Kidney (tissue), 14 donors: ENCODE results near the gene CPED1. TPM values are rescaled to one million over a fixed set of nuclear protein-coding genes. Genes with fewer than 3 reads are reported as not detected.

Source experiments
- DNase-seq, 5 donors: peaks; one replicate each; pipeline ENCODE4 v3.0.0-alpha.2; 2013 to 2020
- FAIRE-seq: peaks from 2 replicates; lab custom pipeline; 2012; peaks lifted over from hg19 to GRCh38; lab: Jason Lieb, UNC
- H3K27ac ChIP-seq, 2 donors: one replicate each; pipeline ENCODE4 v1.7.0; 2013; ENCODE audit warnings: low read depth in 2 of 2, low read length in 2 of 2, inconsistent platforms in 1 of 2
- H3K27me3 ChIP-seq: one replicate; pipeline ENCODE4 v1.7.1; 2013; ENCODE audit warnings: low read length, inconsistent platforms; ENCODE audit not compliant: control insufficient read depth, insufficient read depth
- H3K36me3 ChIP-seq, 3 donors: one replicate each; pipeline versions ENCODE4 v1.7.0 to v1.7.1; 2013; ENCODE audit warnings: low read length in 3 of 3, control low read depth in 1 of 3, inconsistent platforms in 1 of 3; ENCODE audit not compliant: insufficient read depth in 3 of 3, control insufficient read depth in 2 of 3
- H3K4me1 ChIP-seq, 3 donors: one replicate each; pipeline versions ENCODE4 v1.7.0 to v1.7.1; 2013; ENCODE audit warnings: low read length in 3 of 3, inconsistent platforms in 1 of 3, low read depth in 1 of 3; ENCODE audit not compliant: control insufficient read depth in 2 of 3, insufficient read depth in 2 of 3
- H3K4me3 ChIP-seq, 3 donors: one replicate each; pipeline versions ENCODE4 v1.7.0 to v1.8.1; 2013; ENCODE audit warnings: low read length in 3 of 3, control low read depth in 1 of 3, inconsistent platforms in 1 of 3
- H3K9ac ChIP-seq, 3 donors: one replicate each; pipeline versions ENCODE4 v1.7.0 to v1.7.1; 2013; ENCODE audit warnings: low read length in 3 of 3, control low read depth in 1 of 3, inconsistent platforms in 1 of 3
- H3K9me3 ChIP-seq, 3 donors: one replicate each; pipeline versions ENCODE4 v1.7.0 to v1.7.1; 2013; ENCODE audit warnings: low read length in 3 of 3, control low read depth in 1 of 3, inconsistent platforms in 1 of 3; ENCODE audit not compliant: control insufficient read depth in 2 of 3, insufficient read depth in 1 of 3
- CTCF ChIP-seq: IDR thresholded peaks from 3 replicates; pipeline ENCODE4 v1.5.1; 2012; ENCODE audit warnings: mild to moderate bottlenecking, moderate library complexity, borderline replicate concordance; ENCODE audit not compliant: insufficient read depth; ENCODE audit errors: extremely low read depth
- intact Hi-C: fragments of 100-400 bp; cut with DNase I; formaldehyde crosslinking; loops from one replicate; pipeline ENCODE4 v1.11.1; 2022
- polyA plus RNA-seq: library from polyadenylated mRNA; stranded (reverse); fragments of 350-450 nt; fragmentation: Illumina TruSeq; extraction: RNeasy Lipid Tissue Mini Kit (QIAGEN cat#74804); gene quantifications from one replicate; pipeline ENCODE4 v1.2.3, GENCODE V29; 2014; ENCODE audit warnings: low read depth, low replicate concordance; ENCODE audit not compliant: insufficient read depth
- total RNA-seq: library from RNA; stranded (reverse); fragmentation: NEBNext Ultra II Directional; extraction: Animal tissue kit (Norgen Biotek cat#: 25700); gene quantifications from one replicate; pipeline ENCODE4 v1.2.1, GENCODE V29; 2021
- donor health status: control.
- donor health status: control.
- donor health status: control.
- donor health status: control.
- donor health status: control.
- donor health status: DM: yes; HTN: yes; CAD: no.
- donor health status: Normal renal cell carcinoma (clear cell type).

Gene CPED1
- total and polyA plus RNA-seq, 2 donors from 2014 or later, result 2.9 to 16.9 TPM

GRCh38 chr7:121205777-121206176 lies 217.3 kb downstream of the CPED1 start:
- intact Hi-C loops, result no loop called here

GRCh38 chr7:121211253-121211652 lies 222.7 kb downstream of the CPED1 start:
- H3K4me1 ChIP-seq, result no peaks in the 10 kb centered on the region
- TF ChIP-seq CTCF, result no peak
- no peaks in the 10 kb centered on the region for H3K9me3 ChIP-seq
- H3K9ac ChIP-seq, result no peak overlapping the region
- no peaks in the 10 kb centered on the region for H3K36me3 ChIP-seq
- FAIRE-seq, result no peak
- intact Hi-C loops, result no loop called here
- DNase-seq, result no peak
- H3K27ac ChIP-seq, result no peak overlapping the region
- no peaks in the 10 kb centered on the region for H3K27me3 ChIP-seq
- no peak overlapping the region for H3K4me3 ChIP-seq

More at GRCh38 chr7:121205777-121206176, 217.3 kb downstream of the CPED1 start:
- Histone ChIP-seq H3K4me1 (no peaks in the 10 kb centered on the region), H3K4me3 (no peak overlapping the region), H3K27me3 (no peaks in the 10 kb centered on the region), H3K36me3 (no peaks in the 10 kb centered on the region), H3K9me3 (no peaks in the 10 kb centered on the region), H3K9ac (no peak overlapping the region), H3K27ac (no peak overlapping the region)
- no peak for TF ChIP-seq CTCF
- no peak for DNase-seq
- no peak for FAIRE-seq

GRCh38 chr7:121212036-121212435 lies 223.5 kb downstream of the CPED1 start:
- Histone ChIP-seq H3K27ac (no peak overlapping the region), H3K36me3 (no peaks in the 10 kb centered on the region), H3K4me3 (no peak overlapping the region), H3K27me3 (no peaks in the 10 kb centered on the region), H3K4me1 (no peaks in the 10 kb centered on the region), H3K9ac (no peak overlapping the region), H3K9me3 (no peaks in the 10 kb centered on the region)
- no peak for DNase-seq
- intact Hi-C loops, result no loop called here
- no peak for FAIRE-seq
- no peak for TF ChIP-seq CTCF

GRCh38 chr7:121214657-121215056 lies 226.1 kb downstream of the CPED1 start:
- DNase-seq (no peak), FAIRE-seq (no peak)
- Histone ChIP-seq H3K27ac (no peak overlapping the region), H3K4me1 (no peaks in the 10 kb centered on the region), H3K4me3 (no peak overlapping the region), H3K9ac (no peak overlapping the region), H3K9me3 (no peaks in the 10 kb centered on the region), H3K36me3 (no peaks in the 10 kb centered on the region), H3K27me3 (no peaks in the 10 kb centered on the region)
- intact Hi-C loops, result no loop called here
- TF ChIP-seq CTCF, result no peak
